ENCODE results near the gene PLXNA4. TPM values are rescaled to one million over a fixed set of nuclear protein-coding genes. Genes with fewer than 3 reads are reported as not detected.

The PLXNA4 gene
- polyA plus RNA-seq, 1 donor (not counting 4 experiments of a cell fraction or from before 2014, with no cell fraction given): 0.01 TPM

DNA sequence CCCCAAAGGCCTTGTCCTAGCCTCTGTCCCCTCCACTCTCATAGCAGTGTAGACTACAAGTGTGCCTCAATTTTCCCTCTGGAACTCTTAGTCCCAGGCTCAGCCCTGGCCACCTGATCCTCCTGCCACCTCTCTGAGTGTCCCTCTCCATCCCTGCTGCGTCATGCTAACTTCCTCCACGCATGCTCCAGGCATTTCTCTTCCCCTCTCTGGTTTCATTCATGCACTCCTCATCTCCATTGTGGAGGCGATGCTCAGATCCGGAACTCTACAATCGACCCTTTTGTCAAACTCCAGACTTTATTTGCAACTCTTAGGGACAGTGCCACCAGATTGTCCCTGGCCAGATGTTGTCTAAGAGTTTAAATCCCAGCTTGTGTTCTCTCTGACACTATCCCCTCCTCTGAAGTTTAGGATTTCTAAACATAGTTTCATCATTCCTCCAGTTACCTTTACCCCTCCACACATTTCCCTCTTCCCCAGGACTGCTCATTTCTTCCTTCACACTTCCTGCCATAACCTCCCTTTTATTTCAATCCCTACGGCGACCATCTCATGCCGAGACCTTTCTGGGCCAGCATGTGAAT, 492.6 kb downstream of the PLXNA4 start:
- Histone ChIP-seq H2AFZ (ENCODE audit: control insufficient read depth, low read length) (no peak overlapping the region), H3K36me3 (ENCODE audit: control insufficient read depth in 2 of 2, extremely low read depth in 1 of 2, insufficient read depth in 2 of 2, low read length in 2 of 2) (no peaks in the 10 kb centered on the region), H3K4me2 (ENCODE audit: control insufficient read depth, extremely low read depth, insufficient read depth, low read depth, low read length) (no peak overlapping the region), H3K79me2 (ENCODE audit: control insufficient read depth, insufficient read depth, low read length) (no peaks in the 10 kb centered on the region), H3K4me1 (ENCODE audit: control insufficient read depth, extremely low read depth, insufficient read depth, low read length) (no peaks in the 10 kb centered on the region), H3K9ac (ENCODE audit: control insufficient read depth, extremely low read depth, insufficient read depth, low read length) (no peak overlapping the region), H3K27me3 (ENCODE audit: control insufficient read depth, extremely low read depth, insufficient read depth, low read length) (peaks cover 30% of the 10 kb centered on the region), H3K9me1 (ENCODE audit: control insufficient read depth, extremely low read depth, insufficient read depth, low read length) (no peaks in the 10 kb centered on the region), H3K27ac (ENCODE audit: control insufficient read depth, insufficient read depth, low read length) (no peak overlapping the region), H4K20me1 (ENCODE audit: control insufficient read depth, extremely low read depth, insufficient read depth, low read length) (no peaks in the 10 kb centered on the region), H3K9me3 (ENCODE audit: control insufficient read depth, low read depth, low read length) (no peaks in the 10 kb centered on the region), H3K4me3 (ENCODE audit: control insufficient read depth in 2 of 3, extremely low read depth in 1 of 3, insufficient read depth in 2 of 3, low read depth in 1 of 3, low read length in 3 of 3) (no peak overlapping the region)
- no peak for DNase-seq (ENCODE audit: low read depth, low spot score)
- TF ChIP-seq EZH2 (IDR thresholded peaks at IDR 0.05; ENCODE audit: low read length): no peak
- TF ChIP-seq, protein P1, sequence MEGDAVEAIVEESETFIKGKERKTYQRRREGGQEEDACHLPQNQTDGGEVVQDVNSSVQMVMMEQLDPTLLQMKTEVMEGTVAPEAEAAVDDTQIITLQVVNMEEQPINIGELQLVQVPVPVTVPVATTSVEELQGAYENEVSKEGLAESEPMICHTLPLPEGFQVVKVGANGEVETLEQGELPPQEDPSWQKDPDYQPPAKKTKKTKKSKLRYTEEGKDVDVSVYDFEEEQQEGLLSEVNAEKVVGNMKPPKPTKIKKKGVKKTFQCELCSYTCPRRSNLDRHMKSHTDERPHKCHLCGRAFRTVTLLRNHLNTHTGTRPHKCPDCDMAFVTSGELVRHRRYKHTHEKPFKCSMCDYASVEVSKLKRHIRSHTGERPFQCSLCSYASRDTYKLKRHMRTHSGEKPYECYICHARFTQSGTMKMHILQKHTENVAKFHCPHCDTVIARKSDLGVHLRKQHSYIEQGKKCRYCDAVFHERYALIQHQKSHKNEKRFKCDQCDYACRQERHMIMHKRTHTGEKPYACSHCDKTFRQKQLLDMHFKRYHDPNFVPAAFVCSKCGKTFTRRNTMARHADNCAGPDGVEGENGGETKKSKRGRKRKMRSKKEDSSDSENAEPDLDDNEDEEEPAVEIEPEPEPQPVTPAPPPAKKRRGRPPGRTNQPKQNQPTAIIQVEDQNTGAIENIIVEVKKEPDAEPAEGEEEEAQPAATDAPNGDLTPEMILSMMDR (optimal IDR thresholded peaks at IDR 0.05 in 1 of 3, IDR thresholded peaks at IDR 0.05 in 1 of 3, conservative IDR thresholded peaks at IDR 0.05 in 1 of 3; ENCODE audit: extremely low read depth in 1 of 3, insufficient read depth in 2 of 3, low read length in 3 of 3): no peak
- no peak for FAIRE-seq
- dilution Hi-C loops (cut with MboI; ENCODE audit: extremely low pct_ligation_motif_present, low sequenced_read_pairs): no loop called here

GRCh38 chr7:132083126-132083525, 493.1 kb downstream of the PLXNA4 start:
- H4K20me1 ChIP-seq (ENCODE audit: control insufficient read depth, extremely low read depth, insufficient read depth, low read length): no peaks in the 10 kb centered on the region
- H3K79me2 ChIP-seq (ENCODE audit: control insufficient read depth, insufficient read depth, low read length): no peaks in the 10 kb centered on the region
- no peak for FAIRE-seq
- H3K27ac ChIP-seq (ENCODE audit: control insufficient read depth, insufficient read depth, low read length): no peak overlapping the region
- no peaks in the 10 kb centered on the region for H3K9me1 ChIP-seq (ENCODE audit: control insufficient read depth, extremely low read depth, insufficient read depth, low read length)
- no peaks in the 10 kb centered on the region for H3K36me3 ChIP-seq (ENCODE audit: control insufficient read depth in 2 of 2, extremely low read depth in 1 of 2, insufficient read depth in 2 of 2, low read length in 2 of 2)
- H2AFZ ChIP-seq (ENCODE audit: control insufficient read depth, low read length): no peak overlapping the region
- H3K9ac ChIP-seq (ENCODE audit: control insufficient read depth, extremely low read depth, insufficient read depth, low read length): no peak overlapping the region
- no peak overlapping the region for H3K4me2 ChIP-seq (ENCODE audit: control insufficient read depth, extremely low read depth, insufficient read depth, low read depth, low read length)
- H3K27me3 ChIP-seq (ENCODE audit: control insufficient read depth, extremely low read depth, insufficient read depth, low read length): peaks cover 28% of the 10 kb centered on the region
- no peaks in the 10 kb centered on the region for H3K9me3 ChIP-seq (ENCODE audit: control insufficient read depth, low read depth, low read length)
- TF ChIP-seq, protein P1 (optimal IDR thresholded peaks at IDR 0.05 in 1 of 3, IDR thresholded peaks at IDR 0.05 in 1 of 3, conservative IDR thresholded peaks at IDR 0.05 in 1 of 3; ENCODE audit: extremely low read depth in 1 of 3, insufficient read depth in 2 of 3, low read length in 3 of 3): no peak
- no peak for TF ChIP-seq EZH2 (IDR thresholded peaks at IDR 0.05; ENCODE audit: low read length)
- DNase-seq (ENCODE audit: low read depth, low spot score): no peak
- no peak overlapping the region for H3K4me3 ChIP-seq (ENCODE audit: control insufficient read depth in 2 of 3, extremely low read depth in 1 of 3, insufficient read depth in 2 of 3, low read depth in 1 of 3, low read length in 3 of 3)
- dilution Hi-C loops (cut with MboI; ENCODE audit: extremely low pct_ligation_motif_present, low sequenced_read_pairs): no loop called here
- H3K4me1 ChIP-seq (ENCODE audit: control insufficient read depth, extremely low read depth, insufficient read depth, low read length): no peaks in the 10 kb centered on the region

Data from keratinocyte (primary cell).